Prostate gland (tissue), 2 donors: ENCODE data around the gene NEMP2.

ENCODE experiments used
- CTCF ChIP-seq, 4 experiments: fragments of 200-600 bp in 2 of 4; fragments of 450-650 bp in 2 of 4; sonication (generic) in 2 of 4; IDR thresholded peaks; 1 replicate in 3 of 4; 2 replicates in 1 of 4; pipeline ENCODE4 v1.5.1; 2016 to 2019; ENCODE audit warnings: antibody characterized with exemption in 4 of 4, mild to moderate bottlenecking in 2 of 4, moderate library complexity in 2 of 4
- POLR2A ChIP-seq: fragments of 450-650 bp; IDR thresholded peaks from one replicate; pipeline ENCODE4 v1.6.1; 2016; ENCODE audit warnings: antibody characterized with exemption, mild to moderate bottlenecking
- POLR2AphosphoS5 ChIP-seq: sonication (generic); formaldehyde crosslinking; IDR thresholded peaks from one replicate; pipeline ENCODE4 v1.6.1; 2017; ENCODE audit warnings: antibody characterized with exemption

- TF ChIP-seq POLR2A (no peak), CTCF (IDR thresholded peaks at IDR 0.05) (no peak), POLR2AphosphoS5 (no peak)
Measured at GRCh38 chr2:190515687-190516086, 18.8 kb downstream of the NEMP2 start.
